ENCODE data around the gene CAMK1G.

The CAMK1G gene

GRCh38 chr1:209583408-209583807 is at the start of gene CAMK1G:
Gene CAMK1G, plus strand, starts transcription at chr1:209583714. Its CDS starts 11,270 bp downstream, at chr1:209594984.
- peak; percentile 59 for DNase-seq (ENCODE audit: low spot score)

DNA sequence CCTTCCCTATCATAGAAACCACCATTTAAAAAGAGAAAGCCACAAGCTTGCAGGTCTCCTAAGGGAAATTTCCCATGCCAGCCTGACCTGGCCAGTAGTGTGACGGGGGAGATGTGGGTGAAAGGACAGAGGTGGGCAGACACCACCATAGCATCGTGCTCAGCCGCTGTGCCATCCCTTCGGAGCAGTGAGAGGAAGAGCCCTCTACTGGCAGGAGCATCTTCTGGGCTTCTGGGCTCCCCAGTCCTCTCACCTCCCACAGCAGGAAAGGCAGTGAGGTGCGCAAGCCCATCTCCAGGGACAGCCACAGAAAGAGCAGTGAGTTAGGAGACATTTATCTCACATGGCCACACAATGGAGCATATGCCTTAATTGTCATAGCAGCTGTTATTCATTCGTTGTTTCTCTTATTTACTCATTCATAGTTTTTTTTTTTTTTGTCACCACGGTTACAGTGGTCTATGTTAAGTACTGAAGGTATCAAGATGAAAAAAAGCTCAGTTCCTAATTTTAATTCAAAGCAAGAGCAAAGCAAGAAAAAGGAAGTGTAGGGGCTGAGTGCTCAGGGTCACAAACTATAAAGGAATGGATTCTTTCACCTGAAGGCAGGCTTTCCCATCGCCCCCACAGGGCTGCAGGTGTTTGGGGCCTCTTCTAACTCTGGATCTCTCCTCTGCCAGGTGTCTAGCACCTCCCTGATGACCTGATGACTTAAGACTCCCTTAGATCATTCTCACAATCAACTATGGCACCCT is 48.8 kb upstream of the CAMK1G start:
- DNase-seq (ENCODE audit: low spot score), result no peak

GRCh38 chr1:209536843-209537242 is 46.7 kb upstream of the CAMK1G start:
- no peak for DNase-seq (ENCODE audit: low spot score)

- DNase-seq (ENCODE audit: low spot score), result no peak
These were observed 46.0 kb upstream of the CAMK1G start for GRCh38 chr1:209537336-209538114.

- no peak for DNase-seq (ENCODE audit: low spot score)
These were observed 43.9 kb upstream of the CAMK1G start for GRCh38 chr1:209539576-209539975.

GRCh38 chr1:209542585-209542984 is 40.9 kb upstream of the CAMK1G start:
- DNase-seq (ENCODE audit: low spot score), result no peak

DNA sequence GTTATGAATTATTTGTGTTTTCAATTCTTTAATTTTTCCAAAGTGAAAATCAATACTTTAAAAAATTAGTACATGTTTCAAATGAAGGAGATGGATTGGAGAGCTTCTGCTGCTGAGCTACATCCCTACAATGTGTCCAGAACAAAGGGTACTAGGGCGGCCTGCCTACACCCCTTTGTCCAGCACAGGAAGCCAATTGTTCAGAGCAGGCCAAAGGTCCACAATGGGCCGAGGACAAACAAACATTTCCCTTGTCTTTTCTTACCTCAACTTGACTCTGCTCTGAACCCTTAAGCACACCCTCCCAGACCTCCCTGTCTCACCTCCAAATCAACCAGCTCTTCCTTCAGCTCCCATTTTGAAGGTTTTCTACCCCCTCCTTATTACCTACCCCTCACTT is 39.4 kb upstream of the CAMK1G start:
- peak; percentile 41 for DNase-seq (ENCODE audit: low spot score)

DNA sequence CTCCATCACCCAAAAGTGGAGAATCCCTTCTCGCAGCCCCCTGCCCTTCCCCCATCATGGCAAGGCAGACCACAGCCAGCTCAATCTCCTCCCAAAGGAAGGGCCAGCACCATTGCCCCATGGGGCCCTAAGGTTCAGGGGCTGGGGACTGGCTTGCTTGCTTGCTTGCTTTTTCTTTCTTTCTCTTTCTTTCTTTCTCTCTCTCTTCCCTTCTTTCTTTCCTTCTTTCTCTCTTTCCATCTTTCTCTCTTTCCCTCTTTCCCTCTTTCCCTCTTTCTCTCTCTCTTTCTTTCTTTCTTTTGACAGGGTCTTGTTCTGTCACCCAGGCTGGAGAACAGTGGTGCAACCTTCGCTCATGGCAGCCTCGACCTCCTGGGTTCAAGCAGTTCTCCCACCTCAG is 38.1 kb upstream of the CAMK1G start:
- no peak for DNase-seq (ENCODE audit: low spot score)

- peak; percentile 36 for DNase-seq (ENCODE audit: low spot score)
These were observed 37.0 kb upstream of the CAMK1G start for GRCh38 chr1:209546390-209547085.

DNA sequence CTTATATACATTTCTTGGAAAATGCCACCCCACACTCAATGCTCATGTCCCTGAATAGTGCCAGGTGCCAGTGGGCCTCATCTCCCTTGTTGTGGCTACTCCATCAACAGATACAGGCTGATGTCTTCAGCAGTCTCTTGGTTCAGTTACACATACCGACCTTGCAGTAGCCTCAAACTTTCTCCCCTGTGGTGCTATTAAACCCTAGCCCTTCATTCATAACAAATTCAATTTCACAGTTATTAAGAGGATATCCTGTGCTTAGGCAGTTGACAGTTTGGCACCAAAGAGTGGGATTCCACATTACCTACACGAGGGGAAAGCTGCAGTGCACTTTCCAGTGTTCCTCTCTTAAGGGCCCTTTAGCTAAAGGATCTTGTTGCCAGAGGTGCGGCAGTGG is 35.9 kb upstream of the CAMK1G start:
- no peak for DNase-seq (ENCODE audit: low spot score)

DNA sequence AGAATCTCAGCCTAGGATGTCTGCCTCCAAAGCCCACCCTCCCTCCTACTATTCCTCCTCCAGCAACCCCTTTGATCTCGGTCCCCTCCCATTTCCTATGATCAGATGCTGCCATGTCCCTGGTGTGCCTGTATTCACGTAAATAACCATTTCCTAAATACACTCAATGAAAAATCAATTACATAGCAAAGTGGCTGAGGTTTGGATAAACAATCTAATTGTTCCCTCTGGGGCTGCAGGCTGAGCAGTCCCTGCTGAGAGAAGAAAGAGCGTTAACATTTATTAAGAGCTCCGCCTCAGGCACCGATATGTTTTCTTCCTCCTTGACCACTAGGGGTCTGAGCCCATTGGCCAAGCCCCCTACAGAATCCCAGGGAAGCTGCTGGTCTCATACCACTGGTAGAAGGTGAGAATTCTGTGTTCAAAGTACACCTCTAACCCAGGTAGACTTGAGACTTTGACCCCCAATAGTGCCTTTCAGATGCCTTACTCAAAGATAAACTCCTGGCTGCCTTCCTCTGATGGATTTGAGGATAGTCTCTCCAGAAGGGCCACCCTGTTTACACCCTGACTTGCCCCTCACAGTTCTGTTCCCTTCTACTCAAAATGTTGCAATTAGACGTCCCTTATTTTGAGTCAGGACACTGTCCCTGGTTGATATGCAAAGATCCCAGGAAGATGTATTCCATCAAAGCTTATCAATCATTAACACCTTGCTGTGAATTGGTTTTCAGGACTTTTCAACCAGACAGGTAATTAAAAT is 33.9 kb upstream of the CAMK1G start:
- no peak for DNase-seq (ENCODE audit: low spot score)

- no peak for DNase-seq (ENCODE audit: low spot score)
These were observed 33.0 kb upstream of the CAMK1G start for GRCh38 chr1:209550519-209550918.

GRCh38 chr1:209552406-209553264 is 30.9 kb upstream of the CAMK1G start:
- DNase-seq (ENCODE audit: low spot score), result no peak

GRCh38 chr1:209554761-209555611 is 28.5 kb upstream of the CAMK1G start:
- DNase-seq (ENCODE audit: low spot score), result no peak

DNA sequence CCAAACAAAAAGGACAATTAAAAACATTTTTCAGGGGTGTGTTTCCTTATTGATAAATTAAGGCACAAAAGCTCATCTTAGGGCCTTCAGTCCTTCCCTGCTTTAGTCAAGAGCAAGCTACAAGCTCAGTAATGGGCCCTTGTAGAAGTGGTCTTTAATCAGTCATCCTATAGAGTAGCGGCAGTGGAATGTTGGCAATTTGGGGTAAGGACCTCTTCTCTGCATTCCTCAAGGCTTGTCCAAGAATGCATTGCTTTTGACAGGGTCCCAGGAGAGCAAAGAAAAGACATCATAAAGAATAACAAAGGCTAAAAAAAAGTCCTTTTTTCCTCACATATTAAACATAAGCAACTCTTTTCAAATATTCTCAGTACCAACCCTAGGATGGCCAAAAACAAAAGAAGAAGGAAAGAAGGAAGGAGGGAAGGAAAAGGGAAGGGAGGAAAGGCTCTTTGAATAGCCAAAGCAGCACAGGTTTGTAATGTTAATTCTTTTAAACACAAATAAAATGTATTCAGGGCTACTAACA is 27.3 kb upstream of the CAMK1G start:
- DNase-seq (ENCODE audit: low spot score), result no peak

DNA sequence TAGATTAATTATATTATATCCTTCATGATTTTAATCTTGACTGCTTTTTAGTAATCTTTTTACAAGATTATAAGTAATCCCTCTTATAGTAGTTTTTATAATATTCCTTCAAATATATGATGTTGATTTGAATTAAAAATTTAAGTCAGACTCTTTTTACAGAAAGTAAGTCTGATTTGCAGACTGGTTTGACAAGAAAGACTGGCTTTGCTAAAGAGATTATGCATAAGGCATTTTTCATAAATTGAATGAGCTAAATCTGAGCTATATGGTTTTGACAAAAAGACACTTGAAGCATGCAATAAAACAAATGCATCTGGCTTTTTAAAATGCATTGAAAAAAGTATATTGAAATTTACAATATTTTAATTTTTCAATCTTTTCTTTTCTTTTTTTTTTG is 26.3 kb upstream of the CAMK1G start:
- no peak for DNase-seq (ENCODE audit: low spot score)

GRCh38 chr1:209560529-209560928 is 23.0 kb upstream of the CAMK1G start:
- DNase-seq (ENCODE audit: low spot score), result no peak

DNA sequence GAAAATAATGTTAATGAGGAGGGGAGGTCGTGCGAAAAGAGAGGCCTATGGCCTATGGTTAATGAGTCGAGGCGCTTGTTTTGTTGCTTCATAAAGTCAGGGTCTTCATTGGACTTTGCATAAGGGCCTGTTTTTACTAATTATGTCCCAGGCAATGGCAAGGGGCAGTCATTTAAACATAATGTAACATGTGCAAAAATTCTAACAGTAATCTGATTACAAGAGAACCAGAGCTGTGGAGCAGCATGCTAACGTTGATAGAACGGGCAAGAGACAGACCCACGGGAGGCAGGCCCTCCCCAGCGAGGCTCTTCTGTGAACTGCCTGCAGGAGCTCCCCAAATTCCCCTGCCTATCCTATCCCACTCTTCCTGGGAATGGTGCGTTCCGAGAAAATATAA is 22.6 kb upstream of the CAMK1G start:
- no peak for DNase-seq (ENCODE audit: low spot score)

DNA sequence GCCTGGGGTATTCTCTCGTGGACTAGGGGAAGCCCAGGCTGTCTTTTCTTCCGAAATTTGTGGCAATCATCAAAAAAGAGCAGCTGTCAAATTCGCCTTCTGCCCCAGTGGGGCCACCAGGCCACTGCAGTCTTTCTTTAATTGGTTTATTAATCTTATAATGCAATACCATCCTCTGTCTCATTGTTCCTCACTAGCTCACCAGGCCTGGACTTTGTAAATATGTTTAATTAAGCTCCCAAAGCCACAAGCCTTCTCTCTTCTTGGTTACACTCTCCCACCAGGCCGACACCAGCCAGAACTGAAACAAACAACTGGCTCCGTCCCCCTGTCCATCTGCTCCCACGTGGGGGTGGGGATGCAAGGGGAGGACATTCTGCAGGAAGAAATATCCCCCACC is 22.0 kb upstream of the CAMK1G start:
- no peak for DNase-seq (ENCODE audit: low spot score)

DNA sequence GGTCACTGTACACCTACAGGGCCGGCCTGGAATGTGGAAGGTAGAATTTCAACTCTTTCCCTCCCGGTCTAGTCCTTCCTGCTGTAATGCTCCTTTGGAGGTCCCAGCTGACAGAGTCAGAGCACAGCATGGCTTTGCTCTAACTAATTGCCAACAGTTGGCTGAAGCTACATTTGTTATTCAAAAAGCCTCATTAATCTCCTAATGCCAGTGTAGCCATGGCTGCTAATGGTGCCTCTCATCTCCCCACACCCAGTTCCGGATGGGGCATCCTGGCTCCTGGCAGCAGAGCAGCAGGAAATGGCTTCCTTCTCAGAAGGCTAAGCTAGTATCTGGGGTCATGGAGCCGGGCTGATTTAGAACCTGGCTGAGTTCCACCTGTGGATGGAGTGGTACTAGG is 18.7 kb upstream of the CAMK1G start:
- no peak for DNase-seq (ENCODE audit: low spot score)

Data from Ammon's horn (tissue), 1 donor.